ENCODE data around the gene KRTAP4-8. TPM values are rescaled to one million over a fixed set of nuclear protein-coding genes. Genes with fewer than 3 reads are reported as not detected.
"Not testable (repeated sequence)": the region's sequence is repeated elsewhere in the genome, so short reads cannot be mapped to it uniquely, and the experiment has no call there.

KRTAP4-8 gene
- polyA plus RNA-seq, 1 donor (not counting 4 experiments of a cell fraction or from before 2014, with no cell fraction given) = not detected

DNA sequence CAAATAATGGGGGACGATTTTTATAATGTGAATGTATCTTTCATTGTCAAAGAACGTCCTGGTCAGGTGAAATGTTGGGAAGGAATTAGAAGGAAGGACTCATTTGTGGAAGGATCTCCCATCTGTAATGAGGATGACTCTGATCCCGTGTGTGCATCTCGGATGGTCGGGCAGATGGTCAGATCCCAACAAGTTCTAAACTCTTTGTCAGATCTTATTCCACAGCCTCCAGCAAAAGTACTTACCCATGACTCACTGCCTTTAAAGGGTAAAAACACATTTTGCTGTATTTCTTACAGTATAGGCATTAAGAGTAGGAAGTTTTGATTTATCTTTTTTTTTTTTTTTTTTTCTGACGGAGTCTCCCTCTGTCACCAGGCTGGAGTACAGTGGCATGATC lies 539 bp upstream of the KRTAP4-8 start:
- peaks cover 23% of the 10 kb centered on the region for H3K4me1 ChIP-seq (ENCODE audit: control insufficient read depth, extremely low read depth, insufficient read depth, low read length)
- no peaks in the 10 kb centered on the region for H4K20me1 ChIP-seq (ENCODE audit: control insufficient read depth, extremely low read depth, insufficient read depth, low read length)
- peak overlapping the region; percentile 55 for H3K27ac ChIP-seq (ENCODE audit: control insufficient read depth, insufficient read depth, low read length)
- no peak overlapping the region for H2AFZ ChIP-seq (ENCODE audit: control insufficient read depth, low read length)
- H3K9me3 ChIP-seq (ENCODE audit: control insufficient read depth, low read depth, low read length) = no peaks in the 10 kb centered on the region
- TF ChIP-seq CTCF (optimal IDR thresholded peaks at IDR 0.05 in 1 of 3, IDR thresholded peaks at IDR 0.05 in 1 of 3, conservative IDR thresholded peaks at IDR 0.05 in 1 of 3; ENCODE audit: extremely low read depth in 1 of 3, insufficient read depth in 2 of 3, low read length in 3 of 3) (no peak), EZH2 (IDR thresholded peaks at IDR 0.05; ENCODE audit: low read length) (no peak)
- H3K9me1 ChIP-seq (ENCODE audit: control insufficient read depth, extremely low read depth, insufficient read depth, low read length) = no peaks in the 10 kb centered on the region
- no peak overlapping the region for H3K9ac ChIP-seq (ENCODE audit: control insufficient read depth, extremely low read depth, insufficient read depth, low read length)
- no peaks in the 10 kb centered on the region for H3K79me2 ChIP-seq (ENCODE audit: control insufficient read depth, insufficient read depth, low read length)
- no peak overlapping the region for H3K4me3 ChIP-seq (ENCODE audit: control insufficient read depth in 2 of 3, extremely low read depth in 1 of 3, insufficient read depth in 2 of 3, low read depth in 1 of 3, low read length in 3 of 3)
- FAIRE-seq (peak; percentile 96), DNase-seq (ENCODE audit: low read depth, low spot score) (peak; percentile 81)
- dilution Hi-C loops (cut with MboI; ENCODE audit: extremely low pct_ligation_motif_present, low sequenced_read_pairs) = no loop called here
- H3K27me3 ChIP-seq (ENCODE audit: control insufficient read depth, extremely low read depth, insufficient read depth, low read length) = no peaks in the 10 kb centered on the region
- peak overlapping the region; percentile 59 for H3K4me2 ChIP-seq (ENCODE audit: control insufficient read depth, extremely low read depth, insufficient read depth, low read depth, low read length)
- no peaks in the 10 kb centered on the region for H3K36me3 ChIP-seq (ENCODE audit: control insufficient read depth in 2 of 2, extremely low read depth in 1 of 2, insufficient read depth in 2 of 2, low read length in 2 of 2)

DNA sequence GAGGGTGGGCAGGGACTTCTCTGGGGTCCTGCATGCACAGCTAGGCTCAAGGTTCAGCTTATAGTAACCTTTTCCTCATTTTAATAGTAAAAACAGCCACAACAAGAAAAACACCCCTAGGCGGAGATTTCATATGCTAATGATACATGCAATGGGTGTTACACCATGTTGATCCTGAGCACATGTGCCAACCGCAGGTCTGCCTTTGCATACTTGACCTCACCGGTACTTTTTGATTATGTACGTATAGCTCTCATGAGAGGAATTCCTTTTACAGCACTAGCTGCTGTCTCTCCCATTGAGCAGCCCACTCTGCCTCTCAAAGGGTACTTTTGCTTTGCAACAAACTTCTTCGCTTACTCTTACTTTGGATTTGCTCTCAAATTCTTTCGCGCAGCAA lies 1.9 kb downstream of the KRTAP4-8 start:
- FAIRE-seq = no peak
- Histone ChIP-seq H3K4me2 (ENCODE audit: control insufficient read depth, extremely low read depth, insufficient read depth, low read depth, low read length) (no peak overlapping the region), H3K79me2 (ENCODE audit: control insufficient read depth, insufficient read depth, low read length) (no peaks in the 10 kb centered on the region), H3K27ac (ENCODE audit: control insufficient read depth, insufficient read depth, low read length) (no peak overlapping the region), H2AFZ (ENCODE audit: control insufficient read depth, low read length) (no peak overlapping the region), H3K36me3 (ENCODE audit: control insufficient read depth in 2 of 2, extremely low read depth in 1 of 2, insufficient read depth in 2 of 2, low read length in 2 of 2) (no peaks in the 10 kb centered on the region), H3K27me3 (ENCODE audit: control insufficient read depth, extremely low read depth, insufficient read depth, low read length) (no peaks in the 10 kb centered on the region), H3K4me3 (ENCODE audit: control insufficient read depth in 2 of 3, extremely low read depth in 1 of 3, insufficient read depth in 2 of 3, low read depth in 1 of 3, low read length in 3 of 3) (no peak overlapping the region), H3K4me1 (ENCODE audit: control insufficient read depth, extremely low read depth, insufficient read depth, low read length) (peaks cover 23% of the 10 kb centered on the region), H3K9ac (ENCODE audit: control insufficient read depth, extremely low read depth, insufficient read depth, low read length) (no peak overlapping the region), H4K20me1 (ENCODE audit: control insufficient read depth, extremely low read depth, insufficient read depth, low read length) (no peaks in the 10 kb centered on the region), H3K9me3 (ENCODE audit: control insufficient read depth, low read depth, low read length) (no peaks in the 10 kb centered on the region), H3K9me1 (ENCODE audit: control insufficient read depth, extremely low read depth, insufficient read depth, low read length) (no peaks in the 10 kb centered on the region)
- no peak for DNase-seq (ENCODE audit: low read depth, low spot score)
- dilution Hi-C loops (cut with MboI; ENCODE audit: extremely low pct_ligation_motif_present, low sequenced_read_pairs) = no loop called here
- TF ChIP-seq CTCF (optimal IDR thresholded peaks at IDR 0.05 in 1 of 3, IDR thresholded peaks at IDR 0.05 in 1 of 3, conservative IDR thresholded peaks at IDR 0.05 in 1 of 3; ENCODE audit: extremely low read depth in 1 of 3, insufficient read depth in 2 of 3, low read length in 3 of 3) (no peak), EZH2 (IDR thresholded peaks at IDR 0.05; ENCODE audit: low read length) (no peak)

- H3K9me1 ChIP-seq (ENCODE audit: control insufficient read depth, extremely low read depth, insufficient read depth, low read length); H3K4me2 ChIP-seq (ENCODE audit: control insufficient read depth, extremely low read depth, insufficient read depth, low read depth, low read length); H3K27ac ChIP-seq (ENCODE audit: control insufficient read depth, insufficient read depth, low read length); H4K20me1 ChIP-seq (ENCODE audit: control insufficient read depth, extremely low read depth, insufficient read depth, low read length); H3K79me2 ChIP-seq (ENCODE audit: control insufficient read depth, insufficient read depth, low read length); H3K36me3 ChIP-seq (ENCODE audit: control insufficient read depth in 2 of 2, extremely low read depth in 1 of 2, insufficient read depth in 2 of 2, low read length in 2 of 2); H3K4me3 ChIP-seq (ENCODE audit: control insufficient read depth in 2 of 3, extremely low read depth in 1 of 3, insufficient read depth in 2 of 3, low read depth in 1 of 3, low read length in 3 of 3); H3K4me1 ChIP-seq (ENCODE audit: control insufficient read depth, extremely low read depth, insufficient read depth, low read length); FAIRE-seq; H3K9me3 ChIP-seq (ENCODE audit: control insufficient read depth, low read depth, low read length); H2AFZ ChIP-seq (ENCODE audit: control insufficient read depth, low read length); H3K27me3 ChIP-seq (ENCODE audit: control insufficient read depth, extremely low read depth, insufficient read depth, low read length); dilution Hi-C loops (cut with MboI; ENCODE audit: extremely low pct_ligation_motif_present, low sequenced_read_pairs); H3K9ac ChIP-seq (ENCODE audit: control insufficient read depth, extremely low read depth, insufficient read depth, low read length); DNase-seq (ENCODE audit: low read depth, low spot score): not testable (repeated sequence)
These were observed 9.1 kb downstream of the KRTAP4-8 start for GRCh38 chr17:41088760-41089352.

Measured in keratinocyte (primary cell).